HFFc6 (cell line): ENCODE results near the gene UTP20. TPM values are rescaled to one million over a fixed set of nuclear protein-coding genes. Genes with fewer than 3 reads are reported as not detected.
"Not testable (repeated sequence)": the region's sequence is repeated elsewhere in the genome, so short reads cannot be mapped to it uniquely, and the experiment has no call there.

ENCODE experiments used
- DNase-seq: peaks from one replicate; pipeline ENCODE4 v3.0.0-alpha.2; 2018
- H3K27ac Mint-ChIP-seq: 2 replicates; pipeline ENCODE4 v1.8.0; 2020; ENCODE audit warnings: mild to moderate bottlenecking, mixed read lengths
- H3K27me3 Mint-ChIP-seq: 2 replicates; pipeline ENCODE4 v1.8.0; 2021; ENCODE audit warnings: mild to moderate bottlenecking, moderate library complexity, mixed read lengths; ENCODE audit not compliant: insufficient read depth
- H3K36me3 Mint-ChIP-seq: 2 replicates; pipeline ENCODE4 v1.8.0; 2021; ENCODE audit warnings: low read depth, mixed read lengths
- H3K4me1 Mint-ChIP-seq: 2 replicates; pipeline ENCODE4 v1.8.0; 2020; ENCODE audit warnings: low read depth, mixed read lengths
- H3K4me3 Mint-ChIP-seq: 2 replicates; pipeline ENCODE4 v1.8.0; 2020; ENCODE audit warnings: mild to moderate bottlenecking, moderate library complexity, mixed read lengths
- H3K9me3 Mint-ChIP-seq: 2 replicates; pipeline ENCODE4 v1.8.0; 2020; ENCODE audit warnings: mild to moderate bottlenecking, mixed read lengths
- total RNA-seq, 6 experiments: library from RNA; stranded (reverse); fragmentation: NEBNext Ultra II Directional; extraction: Animal tissue kit (Norgen Biotek cat#: 25700); gene quantifications; 2 replicates in 1 of 6; 3 replicates in 5 of 6; pipeline ENCODE4 v1.2.3, GENCODE V29; 2021
- TF ChIP-seq, protein P1 (sequence below): fragments of 200-600 bp; sonication (generic); IDR thresholded peaks from 2 replicates; pipeline ENCODE4 v1.5.0; 2021; ENCODE audit warnings: antibody characterized with exemption, mild to moderate bottlenecking

Gene UTP20
- total RNA-seq, 6 experiments from 2014 or later = 17.0 to 22.4 (median 19.0) TPM

GRCh38 chr12:101407436-101408345 is 127.8 kb downstream of the UTP20 start, which contains the start of gene ARL1:
TSS of gene ARL1 (minus strand) at chr12:101407772. CDS start at chr12:101407645, 127 bp downstream.
- TF ChIP-seq, protein P1, sequence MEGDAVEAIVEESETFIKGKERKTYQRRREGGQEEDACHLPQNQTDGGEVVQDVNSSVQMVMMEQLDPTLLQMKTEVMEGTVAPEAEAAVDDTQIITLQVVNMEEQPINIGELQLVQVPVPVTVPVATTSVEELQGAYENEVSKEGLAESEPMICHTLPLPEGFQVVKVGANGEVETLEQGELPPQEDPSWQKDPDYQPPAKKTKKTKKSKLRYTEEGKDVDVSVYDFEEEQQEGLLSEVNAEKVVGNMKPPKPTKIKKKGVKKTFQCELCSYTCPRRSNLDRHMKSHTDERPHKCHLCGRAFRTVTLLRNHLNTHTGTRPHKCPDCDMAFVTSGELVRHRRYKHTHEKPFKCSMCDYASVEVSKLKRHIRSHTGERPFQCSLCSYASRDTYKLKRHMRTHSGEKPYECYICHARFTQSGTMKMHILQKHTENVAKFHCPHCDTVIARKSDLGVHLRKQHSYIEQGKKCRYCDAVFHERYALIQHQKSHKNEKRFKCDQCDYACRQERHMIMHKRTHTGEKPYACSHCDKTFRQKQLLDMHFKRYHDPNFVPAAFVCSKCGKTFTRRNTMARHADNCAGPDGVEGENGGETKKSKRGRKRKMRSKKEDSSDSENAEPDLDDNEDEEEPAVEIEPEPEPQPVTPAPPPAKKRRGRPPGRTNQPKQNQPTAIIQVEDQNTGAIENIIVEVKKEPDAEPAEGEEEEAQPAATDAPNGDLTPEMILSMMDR = peak; percentile 8; the same call in 1 of the 2 replicates
- Mint-ChIP-seq H3K27me3 (no peaks in the 10 kb centered on the region), H3K36me3 (no peaks in the 10 kb centered on the region), H3K4me3 (peak within 1 kb of the TSS; percentile 99), H3K9me3 (no peaks in the 10 kb centered on the region), H3K4me1 (peaks cover 32% of the 10 kb centered on the region), H3K27ac (peak within 1 kb of the TSS; percentile 99)
- peak; percentile 84 for DNase-seq

DNA sequence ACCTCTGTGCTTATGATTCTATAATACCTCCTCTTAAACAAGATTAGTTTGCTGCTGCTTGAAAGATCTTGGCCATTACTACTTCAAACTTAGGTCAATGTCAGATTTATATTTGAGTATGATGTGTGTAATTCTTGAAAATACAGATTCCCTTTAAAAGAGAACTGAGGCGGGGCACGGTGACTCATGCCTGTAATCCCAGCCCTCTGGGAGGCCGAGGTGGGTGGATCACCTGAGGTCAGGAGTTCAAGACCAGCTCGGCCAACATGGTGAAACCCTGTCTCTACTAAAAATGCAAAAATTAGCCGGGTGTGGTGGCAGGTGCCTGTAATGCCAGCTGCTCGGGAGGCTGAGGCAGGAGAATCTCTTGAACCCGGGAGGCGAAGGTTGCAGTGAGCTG is 130.3 kb downstream of the UTP20 start:
- not testable (repeated sequence) for H3K27me3 Mint-ChIP-seq, DNase-seq, H3K27ac Mint-ChIP-seq, H3K9me3 Mint-ChIP-seq, H3K36me3 Mint-ChIP-seq, H3K4me3 Mint-ChIP-seq
- peaks cover 24% of the 10 kb centered on the region for H3K4me1 Mint-ChIP-seq

DNA sequence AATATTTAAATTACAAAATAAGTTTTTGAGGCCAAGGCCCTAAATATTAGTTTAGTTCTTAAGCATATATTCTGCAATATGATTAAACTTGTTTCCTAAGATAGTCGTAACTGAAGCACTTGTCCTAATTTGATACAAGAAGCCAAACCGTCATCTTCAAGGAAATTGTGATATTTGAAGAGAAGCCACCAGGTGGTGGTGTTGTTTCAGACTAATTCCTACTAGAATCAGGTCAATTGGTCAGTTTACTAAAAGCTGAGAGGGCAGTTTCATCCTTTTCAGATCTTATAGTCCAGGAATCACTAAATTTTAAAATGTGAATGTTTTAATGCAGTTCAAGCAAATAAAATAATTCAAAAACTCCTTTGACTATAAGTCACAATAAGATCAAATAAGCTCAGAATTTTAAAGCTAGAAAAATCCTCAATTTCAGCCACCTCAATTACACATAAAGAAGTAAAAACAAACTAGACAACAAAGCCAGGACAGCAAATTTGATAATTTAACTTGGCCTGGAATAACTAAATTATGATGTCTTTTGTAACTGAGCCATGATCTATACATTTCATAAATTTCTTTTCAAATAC is 134.7 kb downstream of the UTP20 start:
- DNase-seq = peak; percentile 58
- Mint-ChIP-seq H3K27me3 (no peaks in the 10 kb centered on the region), H3K4me1 (peaks cover 6% of the 10 kb centered on the region; the same call in 1 of the 2 replicates), H3K36me3 (no peaks in the 10 kb centered on the region), H3K9me3 (no peaks in the 10 kb centered on the region), H3K27ac (no peak overlapping the region), H3K4me3 (no peak overlapping the region)
- TF ChIP-seq, protein P1 = peak; percentile 83

- Mint-ChIP-seq H3K27ac (no peak overlapping the region), H3K9me3 (no peaks in the 10 kb centered on the region), H3K36me3 (no peaks in the 10 kb centered on the region), H3K4me1 (peaks cover 2% of the 10 kb centered on the region; the same call in 1 of the 2 replicates), H3K4me3 (no peak overlapping the region), H3K27me3 (no peaks in the 10 kb centered on the region)
- no peak for DNase-seq
- TF ChIP-seq, protein P1 = no peak
These were observed 135.3 kb downstream of the UTP20 start for GRCh38 chr12:101415228-101415627.

- not testable (repeated sequence) for H3K4me1 Mint-ChIP-seq, H3K27ac Mint-ChIP-seq, H3K36me3 Mint-ChIP-seq, H3K9me3 Mint-ChIP-seq, H3K27me3 Mint-ChIP-seq, H3K4me3 Mint-ChIP-seq, DNase-seq
These were observed 142.2 kb downstream of the UTP20 start for GRCh38 chr12:101422066-101422465.

GRCh38 chr12:101424620-101425019 is 144.7 kb downstream of the UTP20 start:
- H3K27me3 Mint-ChIP-seq = no peaks in the 10 kb centered on the region
- no peak overlapping the region for H3K4me3 Mint-ChIP-seq
- no peak overlapping the region for H3K27ac Mint-ChIP-seq

More at GRCh38 chr12:101424620-101425019, 144.7 kb downstream of the UTP20 start:
- H3K4me1 Mint-ChIP-seq = no peaks in the 10 kb centered on the region
- TF ChIP-seq, protein P1 = no peak
- H3K9me3 Mint-ChIP-seq = no peaks in the 10 kb centered on the region
- no peak for DNase-seq
- H3K36me3 Mint-ChIP-seq = no peaks in the 10 kb centered on the region
